Stomach (tissue), 9 donors: ENCODE measurements around the gene TMEM91. TPM values are rescaled to one million over a fixed set of nuclear protein-coding genes. Genes with fewer than 3 reads are reported as not detected.
"Not testable (repeated sequence)": the region's sequence is repeated elsewhere in the genome, so short reads cannot be mapped to it uniquely, and the experiment has no call there.

Experiments used
- DNase-seq, 2 donors: peaks; one replicate each; pipeline versions ENCODE4 v3.0.0 to v3.0.0-alpha.2; 2013 to 2019
- H3K27ac ChIP-seq, 5 donors: fragments of 200-600 bp in 4 of 5; sonication (generic) in 4 of 5; one replicate each; pipeline ENCODE4 v1.5.1; 2013 to 2019; ENCODE audit warnings: mild to moderate bottlenecking in 1 of 5, moderate library complexity in 1 of 5
- H3K27me3 ChIP-seq, 3 donors: fragments of 200-600 bp; sonication (generic); one replicate each; pipeline ENCODE4 v1.5.1; 2017 to 2019; ENCODE audit warnings: mixed run types in 1 of 3
- H3K36me3 ChIP-seq, 4 donors: fragments of 200-600 bp; sonication (generic); 1 replicate in 3 of 4; 2 replicates in 1 of 4; pipeline ENCODE4 v1.5.1; 2016 to 2019
- H3K4me1 ChIP-seq, 4 donors: fragments of 200-600 bp; sonication (generic); one replicate each; pipeline ENCODE4 v1.5.1; 2016 to 2019
- H3K4me3 ChIP-seq, 4 donors: fragments of 200-600 bp; sonication (generic) in 3 of 4; one replicate each; pipeline ENCODE4 v1.5.1; 2016 to 2019; ENCODE audit warnings: mild to moderate bottlenecking in 1 of 4
- H3K9me3 ChIP-seq, 4 donors: fragments of 200-600 bp; sonication (generic); one replicate each; pipeline ENCODE4 v1.5.1; 2016 to 2019
- CTCF ChIP-seq, 7 experiments: fragments of 450-650 bp in 4 of 7; fragments of 200-600 bp in 3 of 7; sonication (generic) in 3 of 7; IDR thresholded peaks; one replicate each; pipeline ENCODE4 v1.5.1; 2016 to 2019; ENCODE audit warnings: antibody characterized with exemption in 7 of 7, control low read depth in 2 of 7, mild to moderate bottlenecking in 1 of 7
- EP300 ChIP-seq: sonication (generic); formaldehyde crosslinking; IDR thresholded peaks from one replicate; pipeline ENCODE4 v1.6.1; 2017; ENCODE audit warnings: antibody characterized with exemption
- POLR2A ChIP-seq, 4 donors: fragments of 450-650 bp; IDR thresholded peaks; one replicate each; pipeline ENCODE4 v1.6.1; 2016; ENCODE audit warnings: antibody characterized with exemption in 4 of 4, control low read depth in 2 of 4, mild to moderate bottlenecking in 1 of 4, moderate library complexity in 1 of 4
- POLR2AphosphoS5 ChIP-seq, 3 donors: sonication (generic); formaldehyde crosslinking; IDR thresholded peaks; one replicate each; pipeline ENCODE4 v1.6.1; 2016; ENCODE audit warnings: antibody characterized with exemption in 3 of 3
- WGBS, 5 donors: extraction: QIAGEN DNeasy Blood & Tissue Kit in 3 of 5; methylation state at CpG; one replicate each; pipeline versions ENCODE4 v1.1.5 to v1.1.7; 2013 to 2018; 5-methylcytosine and 5-hydroxymethylcytosine counted together
- intact Hi-C: fragments of 100-400 bp; cut with DNase I; formaldehyde crosslinking; loops from one replicate; pipeline ENCODE4 v1.15.1; 2023; ENCODE audit warnings: low total_unique reads
- polyA plus RNA-seq, 3 donors: library from polyadenylated mRNA; stranded (reverse); fragments of 200-250 nt; gene quantifications; one replicate each; pipeline ENCODE4 v1.2.3, GENCODE V29; 2013
- total RNA-seq, 5 donors: library from RNA; depleted of rRNA; stranded (reverse); fragments of >200 nt; gene quantifications; one replicate each; pipeline versions ENCODE4 v1.1.0 to v1.2.3, GENCODE V29; 2014 to 2016
- donor health status: healthy with polysubstance abuse.
- donor health status: Bipolar disorder and iron deficiency.
- donor health status: healthy.

The TMEM91 gene
- total and polyA plus RNA-seq, 8 donors = 2.3 to 76.3 (median 18.6) TPM

- 47 to 73% (median 59%) methylated on average over 4 of the region's 4 CpGs for WGBS, 5 donors
- Histone ChIP-seq H3K27ac (peak overlapping the region in 4 of 5 donors; percentile 2 to 72 (median 37)), H3K36me3 (peaks cover 8 to 43% (median 34%) of the 10 kb centered on the region in 4 donors), H3K27me3 (no peaks in the 10 kb centered on the region), H3K9me3 (no peaks in the 10 kb centered on the region), H3K4me1 (peaks cover 12 to 86% (median 36%) of the 10 kb centered on the region in 4 donors), H3K4me3 (no peak overlapping the region)
- TF ChIP-seq EP300 = no peak
- TF ChIP-seq CTCF (IDR thresholded peaks at IDR 0.05) = no peak
- no peak for TF ChIP-seq POLR2A (IDR thresholded peaks at IDR 0.05)
- no peak for TF ChIP-seq POLR2AphosphoS5 (IDR thresholded peaks at IDR 0.05)
- intact Hi-C loops = no loop called here
- no peak for DNase-seq
Observed at GRCh38 chr19:41407271-41407670, 30.9 kb downstream of the TMEM91 start.

DNA sequence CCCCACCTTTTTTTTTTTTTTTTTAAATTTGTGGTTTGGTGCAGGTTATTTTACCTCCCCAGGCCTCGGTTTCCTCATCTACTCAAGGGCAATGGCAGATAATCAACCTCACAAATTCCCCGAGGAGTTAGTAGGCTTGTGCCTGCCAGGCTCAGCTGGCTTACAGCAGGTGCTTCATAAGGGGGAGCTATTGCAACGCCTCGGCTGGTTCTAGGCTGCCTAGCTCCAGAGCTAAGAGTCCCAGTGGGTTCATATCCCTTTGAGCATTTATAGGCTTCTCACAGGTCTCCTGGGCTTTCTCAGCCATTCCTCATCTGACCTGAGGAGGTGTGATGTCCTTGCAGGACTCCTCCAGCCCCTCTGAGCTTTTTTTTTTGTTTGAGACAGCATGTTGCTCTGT lies 31.9 kb downstream of the TMEM91 start:
- intact Hi-C loops = no loop called here
- TF ChIP-seq CTCF (IDR thresholded peaks at IDR 0.05) (no peak), POLR2A (IDR thresholded peaks at IDR 0.05) (no peak), POLR2AphosphoS5 (IDR thresholded peaks at IDR 0.05) (no peak), EP300 (no peak)
- Histone ChIP-seq H3K4me1 (peaks cover 12 to 81% (median 32%) of the 10 kb centered on the region in 4 donors), H3K9me3 (no peaks in the 10 kb centered on the region), H3K36me3 (peaks cover 14 to 42% (median 35%) of the 10 kb centered on the region in 4 donors), H3K27me3 (no peaks in the 10 kb centered on the region), H3K27ac (peak overlapping the region; percentile 67 to 80 (median 72)), H3K4me3 (no peak overlapping the region)
- DNase-seq = no peak
- WGBS, 5 donors = 64 to 84% (median 69%) methylated on average over 4 of the region's 4 CpGs

DNA sequence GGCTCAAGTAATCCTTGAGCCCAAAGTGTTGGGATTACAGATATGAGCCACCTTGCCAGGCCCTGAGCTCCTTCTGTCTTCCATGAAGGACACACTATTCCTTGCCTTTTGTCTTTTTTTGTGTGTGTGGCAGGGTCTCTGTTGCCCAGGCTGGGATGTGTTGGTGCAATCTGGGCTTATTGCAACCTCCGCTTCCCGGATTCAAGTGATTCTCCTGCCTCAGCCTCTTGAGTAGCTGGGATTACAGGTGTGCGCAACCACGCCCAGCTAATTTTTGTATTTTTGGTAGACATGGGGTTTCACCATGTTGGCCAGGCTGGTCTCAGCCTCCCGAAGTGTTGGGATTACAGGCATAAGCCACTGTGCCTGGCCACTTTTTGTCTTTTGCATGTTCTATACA lies 32.5 kb downstream of the TMEM91 start:
- Histone ChIP-seq H3K4me1 (peaks cover 12 to 75% (median 29%) of the 10 kb centered on the region in 4 donors), H3K27ac (peak overlapping the region; percentile 67 to 80 (median 72)), H3K36me3 (peaks cover 20 to 42% (median 37%) of the 10 kb centered on the region in 4 donors)
- 74 to 87% (median 78%) methylated on average over 5 of the region's 5 CpGs for WGBS, 5 donors
- DNase-seq, H3K4me3 ChIP-seq, H3K27me3 ChIP-seq, intact Hi-C loops, H3K9me3 ChIP-seq: not testable (repeated sequence)

DNA sequence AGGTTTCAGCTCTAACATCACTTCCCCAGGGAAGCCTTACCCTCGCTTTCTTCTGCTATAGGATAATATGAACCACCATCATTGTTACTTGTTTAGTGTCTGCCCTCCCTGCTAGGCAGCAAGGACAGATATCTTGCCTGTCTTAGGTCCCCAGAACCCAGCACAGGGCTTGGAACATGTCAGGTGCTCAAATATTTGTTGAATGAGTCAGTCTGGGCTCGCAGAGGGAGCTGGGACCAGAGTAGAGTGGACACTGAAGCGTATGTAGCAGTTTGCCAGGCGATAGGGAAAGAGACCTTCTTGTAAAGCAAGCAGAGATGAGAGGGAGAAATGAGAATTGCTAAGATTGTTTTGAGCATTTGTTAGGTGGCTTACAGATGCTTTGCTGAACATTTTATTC lies 33.0 kb downstream of the TMEM91 start:
- Histone ChIP-seq H3K27me3 (no peaks in the 10 kb centered on the region), H3K27ac (peak overlapping the region; percentile 67 to 80 (median 72)), H3K4me1 (peaks cover 12 to 74% (median 29%) of the 10 kb centered on the region in 4 donors), H3K4me3 (no peak overlapping the region), H3K36me3 (peaks cover 23 to 44% (median 41%) of the 10 kb centered on the region in 4 donors), H3K9me3 (no peaks in the 10 kb centered on the region)
- peak; percentile 76 to 88 for DNase-seq
- intact Hi-C loops = no loop called here
- WGBS, 5 donors = 27 to 54% (median 43%) methylated on average over 4 of the region's 4 CpGs
- TF ChIP-seq CTCF (IDR thresholded peaks at IDR 0.05) (no peak), POLR2AphosphoS5 (IDR thresholded peaks at IDR 0.05) (peak; percentile 7 to 67 (median 47)), EP300 (no peak), POLR2A (IDR thresholded peaks at IDR 0.05) (no peak)

- Histone ChIP-seq H3K27me3 (no peaks in the 10 kb centered on the region), H3K4me3 (no peak overlapping the region), H3K36me3 (peaks cover 29 to 57% (median 53%) of the 10 kb centered on the region in 4 donors), H3K27ac (peak overlapping the region in 3 of 5 donors; percentile 72 to 80 (median 73)), H3K4me1 (peaks cover 12 to 77% (median 29%) of the 10 kb centered on the region in 4 donors), H3K9me3 (no peaks in the 10 kb centered on the region)
- WGBS, 5 donors = 86 to 94% (median 91%) methylated on average over 22 to 23 of the region's 23 CpGs
- DNase-seq = no peak
- intact Hi-C loops = no loop called here
- no peak for TF ChIP-seq POLR2A (IDR thresholded peaks at IDR 0.05)
- TF ChIP-seq EP300 = no peak
- no peak for TF ChIP-seq POLR2AphosphoS5 (IDR thresholded peaks at IDR 0.05)
- TF ChIP-seq CTCF (IDR thresholded peaks at IDR 0.05) = no peak
Observed at GRCh38 chr19:41410336-41411054, 34.2 kb downstream of the TMEM91 start.
